Body of pancreas (tissue), 4 donors: ENCODE data around the gene ASTN1.

Experiments
- CTCF ChIP-seq, 7 experiments: fragments of 450-650 bp in 4 of 7; fragments of 200-600 bp in 3 of 7; sonication (generic) in 3 of 7; IDR thresholded peaks; one replicate each; pipeline ENCODE4 v1.5.1; 2016 to 2019; ENCODE audit warnings: antibody characterized with exemption in 7 of 7
- POLR2A ChIP-seq, 3 donors: fragments of 450-650 bp; IDR thresholded peaks; one replicate each; pipeline ENCODE4 v1.6.1; 2016; ENCODE audit warnings: antibody characterized with exemption in 3 of 3, mild to moderate bottlenecking in 2 of 3

GRCh38 chr1:177183836-177184235, 19.3 kb upstream of the ASTN1 start:
- TF ChIP-seq CTCF (IDR thresholded peaks at IDR 0.05) (no peak), POLR2A (IDR thresholded peaks at IDR 0.05) (no peak)
